Cerebellar cortex (tissue), 1 donor: ENCODE measurements around the gene VSIG2.
A peak's percentile ranks its signal among the peaks of the same experiment; 100 is the strongest.

Source experiments
- DNase-seq: peaks from one replicate; pipeline ENCODE4 v3.0.0-alpha.2; 2015; ENCODE audit warnings: low spot score

VSIG2 gene

GRCh38 chr11:124748481-124749343 is 3.3 kb downstream of the VSIG2 start:
- DNase-seq, result no peak

DNA sequence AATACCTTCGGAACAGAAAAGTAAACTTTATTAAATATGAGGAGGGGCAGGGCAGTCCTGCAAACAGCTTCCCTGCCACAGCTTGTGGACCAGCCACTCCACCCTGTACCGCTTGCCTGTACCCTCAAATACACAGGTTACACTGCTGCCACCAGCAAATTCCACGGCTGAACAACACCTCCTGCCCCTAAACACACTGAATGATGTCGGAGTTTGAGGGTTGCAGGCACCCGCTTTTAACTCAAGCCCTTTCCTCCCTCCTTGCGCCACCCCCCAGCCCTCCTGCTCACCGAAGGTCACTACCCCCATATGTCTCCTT is 4.0 kb downstream of the VSIG2 start:
- DNase-seq, result no peak

DNA sequence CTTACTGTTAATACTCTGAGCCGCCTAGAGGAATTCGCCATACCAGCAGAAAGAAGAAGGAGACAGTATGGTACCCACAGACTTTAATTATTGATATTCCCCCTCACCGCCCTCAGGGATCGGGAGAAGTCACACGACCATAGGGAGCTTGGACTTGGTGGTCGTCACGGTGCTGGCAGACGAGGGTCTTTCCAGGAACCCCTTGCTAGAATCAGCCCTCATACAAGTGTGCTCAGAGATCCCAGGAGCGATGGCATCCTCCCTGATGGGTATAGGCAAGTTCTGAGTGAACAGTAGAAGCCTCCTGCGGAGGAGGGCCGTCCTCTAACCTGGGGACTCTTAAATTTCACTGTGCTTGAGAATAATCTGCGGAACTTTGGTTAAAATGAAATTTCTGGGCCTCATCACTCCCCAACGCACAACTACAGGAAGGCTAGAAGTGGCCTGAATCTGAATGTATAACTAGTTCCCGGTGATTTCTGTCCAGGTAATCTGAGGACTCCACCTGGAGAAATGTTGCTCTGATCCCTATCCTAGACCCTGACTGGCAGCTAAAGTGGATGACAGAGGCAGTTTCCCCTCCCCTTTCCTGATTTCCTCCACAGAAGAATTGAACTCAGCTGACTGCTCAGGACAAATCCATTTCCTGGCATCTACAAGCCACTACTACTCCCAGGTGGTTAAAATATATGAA is 4.5 kb downstream of the VSIG2 start:
- no peak for DNase-seq

- DNase-seq, result peak; percentile 33
Measured at GRCh38 chr11:124746621-124747243, 5.3 kb downstream of the VSIG2 start.

- DNase-seq, result no peak
Measured at GRCh38 chr11:124745835-124746620, 6.0 kb downstream of the VSIG2 start.

DNA sequence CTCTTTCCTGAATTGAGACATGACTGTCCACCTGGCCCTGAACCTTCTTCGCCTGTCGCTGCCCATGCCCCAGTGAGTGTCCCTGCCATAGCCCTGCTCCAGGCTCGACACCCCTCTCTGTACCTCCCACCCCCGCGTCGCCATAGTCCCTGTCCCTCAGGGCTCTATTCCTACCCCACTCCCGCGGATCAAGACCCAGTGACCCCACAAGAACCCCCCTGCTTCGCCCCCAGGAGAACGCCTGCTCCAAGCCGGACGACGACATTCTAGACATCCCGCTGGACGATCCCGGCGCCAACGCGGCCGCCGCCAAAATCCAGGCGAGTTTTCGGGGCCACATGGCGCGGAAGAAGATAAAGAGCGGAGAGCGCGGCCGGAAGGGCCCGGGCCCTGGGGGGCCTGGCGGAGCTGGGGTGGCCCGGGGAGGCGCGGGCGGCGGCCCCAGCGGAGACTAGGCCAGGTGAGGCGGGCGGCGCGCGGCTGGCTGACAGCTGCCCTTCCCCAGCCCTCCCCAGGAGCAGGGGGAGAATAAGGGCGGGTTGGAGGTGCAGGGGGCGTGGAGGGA is 6.7 kb downstream of the VSIG2 start:
- no peak for DNase-seq

- no peak for DNase-seq
Measured at GRCh38 chr11:124743050-124743449, 9.0 kb downstream of the VSIG2 start.

DNA sequence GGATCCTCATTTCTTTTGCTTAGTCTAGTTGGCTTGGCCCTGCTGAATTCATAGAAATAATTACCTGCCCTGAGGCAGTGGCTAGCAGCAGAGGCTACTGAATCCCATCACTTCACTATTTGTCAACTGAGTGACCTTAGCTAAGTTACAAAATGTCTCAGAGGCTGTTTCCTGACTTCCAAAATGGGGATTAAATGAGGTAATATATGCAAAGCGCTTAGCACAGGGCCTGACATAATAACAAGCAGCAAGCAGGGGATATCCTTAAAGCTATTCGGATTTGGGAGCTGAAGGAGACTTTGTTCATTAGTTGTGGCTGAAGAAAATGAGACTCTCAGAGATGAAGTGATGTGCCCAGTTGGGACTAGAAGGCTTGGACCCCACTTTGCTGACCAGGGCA is 9.5 kb downstream of the VSIG2 start:
- DNase-seq, result no peak

DNA sequence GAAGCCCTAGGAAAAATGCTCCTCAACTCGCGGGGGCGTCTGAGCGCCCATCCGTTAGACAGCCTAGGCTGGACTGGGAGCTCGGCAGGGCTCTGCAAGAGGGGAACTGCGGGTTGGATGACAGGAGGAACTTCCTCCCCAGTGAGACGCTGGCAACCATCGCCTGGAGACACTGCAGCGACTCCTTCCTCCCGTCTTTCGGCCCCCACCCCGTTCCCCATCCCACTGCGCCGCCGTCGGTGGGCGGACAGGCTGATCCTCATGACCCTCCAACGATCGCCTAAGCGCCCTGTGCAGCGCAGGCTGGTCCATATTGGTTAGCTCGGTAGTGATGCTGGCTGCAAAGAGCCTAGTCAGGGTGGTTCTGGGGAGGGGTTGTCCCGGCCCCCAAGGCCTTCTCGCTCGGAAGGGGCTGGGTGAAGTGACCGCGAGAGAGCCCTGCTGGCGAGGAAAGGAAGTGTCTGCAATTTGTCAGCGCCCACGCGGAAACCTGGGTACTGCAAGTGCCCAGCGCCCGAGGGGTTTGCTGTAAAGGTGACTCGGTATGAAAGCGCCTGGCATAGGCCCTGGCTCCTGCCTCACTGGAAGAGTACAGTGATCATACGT is 11.7 kb downstream of the VSIG2 start:
- DNase-seq, result no peak

DNA sequence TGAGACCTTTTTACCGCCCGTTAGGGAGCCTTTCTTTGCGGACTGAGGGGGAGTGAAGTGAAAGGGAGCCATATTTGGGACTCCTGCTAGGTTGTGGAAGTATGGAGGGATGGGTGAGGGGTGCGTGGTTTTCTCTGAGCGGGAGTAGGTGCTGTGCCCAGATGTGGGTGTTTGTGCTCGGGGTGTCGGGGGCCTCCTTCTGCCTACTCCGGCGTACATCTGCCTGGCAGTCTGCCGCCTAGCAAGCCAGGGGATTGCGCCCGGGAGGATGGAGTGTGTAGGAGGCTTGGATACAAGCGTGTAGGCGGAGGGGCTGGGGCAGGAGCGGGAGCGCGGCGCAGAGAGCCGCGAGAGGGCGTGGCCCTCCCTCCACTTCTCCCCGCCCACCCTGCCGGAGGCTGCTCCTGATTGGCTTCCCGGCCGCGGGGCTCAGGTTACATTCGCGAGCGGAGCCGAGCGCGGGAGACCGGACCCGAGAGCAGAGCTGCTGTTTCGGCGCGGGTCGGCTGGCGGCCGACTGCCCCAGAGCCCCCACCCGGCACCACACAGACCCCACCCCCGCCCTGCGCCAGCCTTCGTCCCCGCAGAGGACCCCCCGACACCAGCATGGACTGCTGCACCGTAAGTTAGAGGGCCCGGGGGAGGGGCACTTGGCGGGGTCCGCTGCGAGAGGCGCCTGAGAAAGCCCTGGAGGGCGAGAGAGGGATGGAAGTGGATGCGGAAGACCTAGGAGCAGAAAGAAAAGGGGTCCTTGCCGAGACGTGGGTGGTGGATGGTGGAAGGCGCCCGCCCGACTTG is 12.4 kb downstream of the VSIG2 start, which contains the start of gene NRGN:
NRGN (plus strand) TSS at position 464 of the 798 bp plus-strand sequence; CDS start at position 607, 143 bp downstream.
- DNase-seq, result peak; percentile 75

GRCh38 chr11:124738713-124739478 is 13.2 kb downstream of the VSIG2 start:
- peak; percentile 6 for DNase-seq

GRCh38 chr11:124737638-124738305 is 14.3 kb downstream of the VSIG2 start:
- no peak for DNase-seq

DNA sequence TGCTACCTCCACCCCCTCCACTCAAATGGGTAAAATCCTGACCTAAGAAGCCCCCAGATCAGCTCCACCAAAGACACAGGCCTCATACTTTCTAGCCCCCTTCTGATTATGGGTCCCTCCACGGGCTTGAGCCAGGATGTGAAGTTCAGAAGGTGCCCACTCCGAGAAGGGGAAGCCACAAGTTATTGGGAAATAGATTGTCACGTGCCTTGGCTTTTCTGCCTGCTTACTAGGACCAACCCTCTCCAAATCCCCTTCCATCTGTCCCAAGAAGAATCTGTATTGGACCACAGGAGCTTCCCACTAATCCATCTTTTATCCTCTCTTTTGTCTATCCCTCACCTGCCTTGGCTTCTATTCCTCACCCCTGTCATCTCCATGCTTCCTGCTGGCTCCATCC is 15.3 kb downstream of the VSIG2 start:
- no peak for DNase-seq

- no peak for DNase-seq
Measured at GRCh38 chr11:124732230-124732629, 19.8 kb downstream of the VSIG2 start.

- DNase-seq, result no peak
Measured at GRCh38 chr11:124729571-124729970, 22.5 kb downstream of the VSIG2 start.

GRCh38 chr11:124728134-124728533 is 23.9 kb downstream of the VSIG2 start:
- no peak for DNase-seq

DNA sequence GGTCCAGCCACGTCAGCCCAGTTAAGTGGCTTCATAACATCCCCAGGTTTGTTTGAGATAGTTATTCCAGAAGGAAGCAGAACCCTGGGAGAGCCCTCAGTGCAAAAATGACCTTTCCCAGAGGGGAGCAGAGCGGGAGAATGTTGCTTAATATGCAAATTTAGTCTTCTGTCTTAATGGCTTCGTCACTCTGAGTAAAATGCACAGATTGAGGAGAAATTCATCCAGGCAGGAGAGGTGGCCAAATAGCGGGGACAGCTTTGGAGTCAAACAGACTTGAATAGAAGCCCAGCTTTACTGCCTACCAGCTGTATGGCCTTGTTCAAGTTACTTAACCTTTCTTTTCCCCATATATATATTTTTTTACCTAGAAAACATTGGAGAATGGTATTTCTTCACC is 24.6 kb downstream of the VSIG2 start:
- DNase-seq, result no peak

- no peak for DNase-seq
Measured at GRCh38 chr11:124725719-124726105, 26.3 kb downstream of the VSIG2 start.
